UCSD-AML1 (cell line): ENCODE measurements around the gene VWA2.

Experiments
- DNase-seq: peaks from one replicate; lab custom pipeline; 2025; ENCODE audit not compliant: unreplicated experiment; lab: John Stamatoyannopoulos, UW

VWA2 gene

DNA sequence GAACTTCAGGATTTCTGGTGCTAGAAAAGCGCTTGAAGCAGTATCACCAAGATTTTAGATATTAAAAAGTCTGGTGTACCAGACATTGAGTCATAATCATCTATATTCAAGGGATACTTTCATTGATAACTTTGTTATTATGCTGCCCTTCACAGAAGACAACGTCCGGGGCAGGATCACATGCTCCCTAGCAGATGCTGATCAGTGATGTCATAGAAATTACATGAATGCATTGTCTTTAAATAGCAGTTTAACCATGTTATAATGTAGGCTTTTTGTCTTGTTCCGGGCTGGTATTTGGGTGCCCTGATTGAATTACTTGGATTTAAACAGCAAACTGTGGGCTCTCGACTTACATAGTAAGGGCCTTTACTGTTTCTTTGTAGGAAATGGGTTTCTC, 54.0 kb downstream of the VWA2 start:
- no peak for DNase-seq

DNA sequence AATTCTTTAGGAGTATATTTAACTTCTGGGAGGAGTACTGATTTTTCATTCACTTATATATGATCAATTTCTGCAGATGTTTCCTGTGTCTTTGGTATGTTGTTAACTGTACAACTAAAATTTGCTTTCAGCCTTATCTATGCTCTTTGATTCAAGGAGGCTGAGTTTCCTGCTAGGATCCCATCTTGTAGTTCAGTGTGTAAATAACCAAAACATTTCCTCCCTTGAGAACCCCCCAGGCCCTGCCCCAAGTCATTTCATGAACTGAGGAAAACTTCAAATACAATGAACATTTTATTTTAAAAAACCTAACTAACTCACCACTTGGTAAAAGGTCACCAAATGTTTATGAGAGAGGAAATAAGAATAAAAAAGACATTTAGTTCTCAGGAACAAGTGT, 55.5 kb downstream of the VWA2 start:
- no peak for DNase-seq

- DNase-seq, result no peak
These were observed 56.3 kb downstream of the VWA2 start for GRCh38 chr10:114295393-114295792.

GRCh38 chr10:114297136-114297705, 58.2 kb downstream of the VWA2 start:
- no peak for DNase-seq

GRCh38 chr10:114300036-114300645, 61.1 kb downstream of the VWA2 start:
- no peak for DNase-seq

GRCh38 chr10:114301177-114301576, 62.1 kb downstream of the VWA2 start:
- DNase-seq, result no peak

GRCh38 chr10:114301951-114302710, 63.1 kb downstream of the VWA2 start:
- DNase-seq, result no peak

DNA sequence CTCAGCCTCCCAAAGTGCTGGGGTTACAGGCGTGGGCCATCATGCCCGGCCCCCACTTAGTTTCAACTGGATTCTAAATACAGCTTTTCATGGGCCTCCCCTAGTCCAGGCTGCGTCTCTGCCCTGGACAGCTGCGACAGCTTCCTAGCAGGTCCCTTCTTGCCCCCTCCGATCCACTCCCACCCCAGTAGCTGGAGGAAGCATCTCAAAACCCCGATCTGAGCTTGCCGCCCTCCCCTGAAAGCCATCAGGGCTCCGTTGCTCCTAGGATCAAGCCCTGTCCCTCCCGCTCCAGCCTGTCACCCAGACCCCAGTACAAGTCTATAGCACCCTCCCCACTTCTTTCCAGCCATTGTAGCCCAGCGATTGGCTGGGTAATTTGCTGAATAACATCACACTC, 64.5 kb downstream of the VWA2 start:
- DNase-seq, result no peak

DNA sequence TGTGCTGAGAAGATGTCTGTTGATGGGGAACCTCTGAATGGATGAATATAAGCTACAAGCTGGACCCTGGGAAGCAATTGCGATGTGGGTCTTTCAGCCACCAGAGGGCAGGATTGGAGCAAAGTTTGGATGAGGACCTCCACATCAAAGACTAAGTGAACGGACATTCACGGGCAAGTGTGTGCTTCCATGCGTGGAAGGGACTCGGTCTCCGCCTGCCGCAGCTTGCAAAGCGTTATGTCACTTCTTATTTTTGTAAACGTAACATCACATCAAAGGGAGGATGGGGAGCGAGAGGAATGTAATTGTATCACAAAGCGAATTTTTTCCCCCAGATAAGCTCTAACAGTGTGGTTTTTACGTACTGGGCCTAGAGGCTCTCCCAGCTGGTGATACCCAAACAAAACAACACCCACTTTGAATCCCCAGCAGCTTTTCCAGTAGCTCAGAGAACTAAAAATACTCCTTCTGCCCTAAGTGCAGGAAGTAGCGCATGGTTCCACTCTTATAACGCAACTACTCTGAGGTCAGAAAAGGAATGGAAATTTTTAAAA, 65.0 kb downstream of the VWA2 start:
- DNase-seq, result peak; percentile 82

GRCh38 chr10:114304571-114305421, 65.7 kb downstream of the VWA2 start:
- DNase-seq, result peak; percentile 61

- no peak for DNase-seq
These were observed 66.5 kb downstream of the VWA2 start for GRCh38 chr10:114305521-114305925.

DNA sequence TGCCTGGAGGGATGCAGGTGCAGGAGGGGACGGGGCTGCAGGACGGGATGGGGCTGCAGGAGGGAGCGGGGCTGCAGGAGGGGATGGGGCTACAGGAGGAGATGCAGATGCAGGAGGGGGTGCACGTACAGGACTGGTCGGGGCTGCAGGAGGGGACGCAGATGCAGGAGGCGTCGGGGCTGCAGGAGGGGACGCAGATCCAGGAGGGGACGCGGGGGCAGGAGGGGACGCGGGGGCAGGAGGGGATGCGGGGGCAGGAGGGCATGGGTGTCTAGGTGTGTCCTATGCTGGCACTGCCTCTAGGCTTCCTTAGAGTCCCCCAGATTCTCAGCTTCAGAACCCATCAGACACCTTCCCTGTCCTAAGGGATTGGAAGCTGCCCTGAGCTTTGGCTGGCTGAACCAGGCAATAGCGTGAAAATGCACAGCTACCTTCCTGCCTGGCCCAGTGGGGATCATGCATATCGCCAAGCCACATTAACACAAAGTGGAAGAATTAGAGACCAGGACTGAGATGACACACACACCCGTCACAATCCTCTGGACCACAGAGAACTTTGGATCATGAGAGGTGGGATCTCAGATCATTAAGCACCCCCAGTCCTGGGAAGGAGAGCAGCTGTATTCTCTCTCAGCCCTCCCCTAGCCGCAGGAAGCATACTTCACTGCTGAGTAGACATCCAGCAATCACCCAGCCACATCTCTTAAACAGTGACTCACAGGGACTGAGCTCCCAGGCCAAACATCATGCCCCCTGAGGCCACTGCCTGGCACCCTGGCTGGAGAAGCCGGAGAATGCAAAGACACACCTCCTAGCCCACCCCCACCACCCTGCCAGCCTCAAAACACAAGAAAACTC, 67.3 kb downstream of the VWA2 start:
- no peak for DNase-seq

DNA sequence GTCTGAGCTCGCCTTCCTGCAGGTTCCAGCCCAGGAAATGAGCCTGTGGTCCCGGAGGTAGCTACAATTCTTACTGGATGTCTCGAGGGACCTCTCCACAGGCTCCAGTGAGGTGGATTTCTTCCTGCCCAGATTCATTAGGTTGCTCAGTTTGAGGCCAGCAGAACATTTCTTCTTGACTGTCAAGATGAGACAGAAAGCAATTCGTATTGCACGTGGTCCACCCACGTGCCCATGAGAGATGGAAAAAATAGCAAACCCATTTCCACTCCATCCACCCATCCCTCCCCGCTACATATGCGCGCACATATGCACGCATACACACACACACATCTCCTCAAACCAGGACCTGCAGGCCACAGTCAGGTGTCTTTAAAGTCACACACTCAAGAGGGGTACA, 68.7 kb downstream of the VWA2 start:
- DNase-seq, result no peak

GRCh38 chr10:114308531-114309363, 69.7 kb downstream of the VWA2 start:
- DNase-seq, result no peak

DNA sequence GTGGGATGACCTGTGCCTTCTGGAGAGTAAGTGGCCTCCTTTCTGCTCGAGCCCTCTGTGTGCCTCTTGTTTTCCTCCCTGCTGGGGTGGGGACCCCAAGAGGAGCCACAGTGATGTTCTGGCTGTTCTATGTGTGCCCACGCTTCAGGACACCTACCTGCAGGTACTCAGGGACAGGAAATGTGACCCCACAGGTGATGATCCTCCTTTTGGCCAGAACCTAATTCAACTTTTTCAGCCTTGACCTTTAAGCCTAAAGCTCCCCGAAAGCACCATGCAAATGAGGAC, 70.3 kb downstream of the VWA2 start:
- DNase-seq, result no peak

GRCh38 chr10:114310346-114310745, 71.3 kb downstream of the VWA2 start:
- DNase-seq, result no peak

GRCh38 chr10:114311023-114311422, 72.0 kb downstream of the VWA2 start:
- DNase-seq, result no peak

DNA sequence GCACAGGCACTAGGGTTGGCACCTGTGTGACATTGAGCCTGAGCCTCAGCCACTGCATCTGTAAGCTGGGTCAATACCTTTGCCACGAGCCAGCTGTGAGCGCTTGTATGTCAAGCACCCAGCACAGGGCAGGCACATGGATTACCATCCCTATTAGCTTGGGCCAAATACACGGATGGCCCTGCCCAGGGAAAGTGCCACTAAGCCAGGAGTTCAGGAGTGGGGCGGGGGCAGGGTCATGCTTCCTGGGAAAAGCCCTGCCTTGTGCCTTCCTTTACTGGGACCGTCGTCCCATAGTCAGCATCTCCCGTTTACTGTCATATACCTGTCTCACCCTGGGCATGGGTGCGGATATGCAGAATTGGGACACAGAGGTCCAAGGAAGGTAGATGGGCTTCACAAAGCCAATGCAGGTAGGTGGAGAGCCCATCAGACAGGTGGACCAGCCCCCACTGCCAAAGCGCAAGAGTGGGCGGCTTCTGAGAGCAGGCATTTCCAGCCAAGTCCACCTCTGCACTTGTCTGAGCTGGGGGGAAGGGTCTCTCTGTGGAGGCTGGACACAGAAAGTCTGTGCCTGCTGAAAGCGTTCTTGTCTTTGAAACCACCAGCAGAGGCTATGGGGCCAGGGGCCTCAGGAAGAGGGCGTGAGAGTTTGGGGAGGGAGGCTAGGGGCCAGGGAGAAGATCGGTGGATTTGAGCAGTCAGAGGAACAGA, 72.6 kb downstream of the VWA2 start:
- no peak for DNase-seq

- DNase-seq, result no peak
These were observed 74.1 kb downstream of the VWA2 start for GRCh38 chr10:114313139-114313538.
